A549 (cell line): ENCODE results near the gene WNT7B. TPM values are rescaled to one million over a fixed set of nuclear protein-coding genes. Genes with fewer than 3 reads are reported as not detected.

Experiments used
- ATAC-seq, 2 experiments: fragments of 200-7000 bp in 1 of 2; fragments of >200 bp in 1 of 2; cut with Nextera tagmentation in 1 of 2; cut with Tn5 transposase in 1 of 2; 3 replicates each; pipeline versions ENCODE4 v1.8.0 to v1.9.1; 2018 to 2020; ENCODE audit warnings: mild to moderate bottlenecking in 1 of 2, moderate library complexity in 1 of 2
- CTCF ChIA-PET: fragments of 300-600 bp; sonication (Branson Sonifier 250); formaldehyde crosslinking; extraction: SDS; loops from one replicate; lab custom pipeline; 2021; ENCODE audit warnings: antibody characterized with exemption, inconsistent platforms; lab: Yijun Ruan, JAX
- POLR2A ChIA-PET: fragments of 350-600 bp; formaldehyde crosslinking; extraction: SDS; loops from one replicate; lab custom pipeline; 2021; ENCODE audit warnings: antibody characterized with exemption, inconsistent platforms; lab: Yijun Ruan, JAX
- DNase-seq, 2 experiments: peaks; one replicate each; pipeline versions ENCODE4 v3.0.0 to v3.0.0-alpha.2; 2011 to 2016; ENCODE audit warnings: low read depth in 1 of 2, low spot score in 1 of 2
- FAIRE-seq: peaks from 2 replicates; lab custom pipeline; 2011; peaks lifted over from hg19 to GRCh38; lab: Jason Lieb, UNC
- H3K27ac ChIP-seq, 2 experiments: fragments of >200 bp; sonication (Bioruptor Twin); formaldehyde crosslinking; 3 replicates each; pipeline ENCODE4 v1.5.1; 2016 to 2017
- H3K4me1 ChIP-seq: fragments of >200 bp; sonication (Bioruptor Twin); formaldehyde crosslinking; 3 replicates; pipeline ENCODE4 v1.6.1; 2016
- H3K4me2 ChIP-seq: fragments of >200 bp; sonication (Bioruptor Twin); formaldehyde crosslinking; 3 replicates; pipeline ENCODE4 v1.6.1; 2016
- H3K4me3 ChIP-seq: fragments of >200 bp; sonication (Bioruptor Twin); formaldehyde crosslinking; 3 replicates; pipeline ENCODE4 v1.5.1; 2016
- H3K9me3 ChIP-seq: fragments of >200 bp; sonication (Bioruptor Twin); formaldehyde crosslinking; 3 replicates; pipeline ENCODE4 v1.6.1; 2016
- ATOH8 ChIP-seq: fragments of 250-450 bp; sonication (Bioruptor Pico); IDR thresholded peaks from 2 replicates; pipeline ENCODE4 v1.5.0; 2020; ENCODE audit warnings: low read depth, mild to moderate bottlenecking, moderate library complexity
- BCL3 ChIP-seq: fragments of >200 bp; sonication (Bioruptor Twin); formaldehyde crosslinking; IDR thresholded peaks from 3 replicates; pipeline ENCODE4 v1.6.1; 2016
- BHLHE40 ChIP-seq: IDR thresholded peaks from 2 replicates; pipeline ENCODE4 v1.6.1; 2012; ENCODE audit warnings: low read depth, low read length, inconsistent platforms
- CBX2 ChIP-seq: fragments of 200-600 bp; sonication (generic); IDR thresholded peaks from 2 replicates; pipeline ENCODE4 v1.6.1; 2016; ENCODE audit warnings: low read depth, mild to moderate bottlenecking, borderline replicate concordance
- CHD4 ChIP-seq: fragments of 200-600 bp; sonication (generic); IDR thresholded peaks from 2 replicates; pipeline ENCODE4 v1.6.1; 2016; ENCODE audit warnings: antibody characterized with exemption, mild to moderate bottlenecking, borderline replicate concordance
- CTCF ChIP-seq: fragments of >200 bp; sonication (Bioruptor Twin); formaldehyde crosslinking; IDR thresholded peaks from 3 replicates; pipeline ENCODE4 v1.5.1; 2016
- E2F6 ChIP-seq: IDR thresholded peaks from 2 replicates; pipeline ENCODE4 v1.6.1; 2012; ENCODE audit warnings: low read depth, borderline replicate concordance
- EHF ChIP-seq: fragments of 250-450 bp; sonication (Bioruptor Pico); IDR thresholded peaks from 2 replicates; pipeline ENCODE4 v1.5.0; 2020; ENCODE audit warnings: mild to moderate bottlenecking
- ESRRA ChIP-seq: fragments of 150-350 bp; IDR thresholded peaks from 2 replicates; pipeline ENCODE4 v1.6.1; 2014; ENCODE audit warnings: mild to moderate bottlenecking, low read length, borderline replicate concordance
- FOSB ChIP-seq: fragments of 250-450 bp; sonication (Bioruptor Pico); IDR thresholded peaks from 2 replicates; pipeline ENCODE4 v1.5.0; 2020; ENCODE audit warnings: mild to moderate bottlenecking, moderate library complexity
- GATA3 ChIP-seq: IDR thresholded peaks from 2 replicates; pipeline ENCODE4 v1.6.1; 2012; ENCODE audit warnings: borderline replicate concordance
- HES2 ChIP-seq: fragments of >200 bp; sonication (Bioruptor Twin); formaldehyde crosslinking; IDR thresholded peaks from 2 replicates; pipeline ENCODE4 v1.6.1; 2016
- HMGXB4 ChIP-seq: fragments of 250-450 bp; sonication (Bioruptor Pico); IDR thresholded peaks from 2 replicates; pipeline ENCODE4 v1.5.0; 2021; ENCODE audit warnings: mild to moderate bottlenecking, moderate library complexity, borderline replicate concordance
- HOXB13 ChIP-seq: fragments of 250-450 bp; sonication (Bioruptor Pico); IDR thresholded peaks from 2 replicates; pipeline ENCODE4 v1.5.0; 2020; ENCODE audit warnings: low read depth, mild to moderate bottlenecking, moderate library complexity
- HOXB5 ChIP-seq: fragments of 250-450 bp; sonication (Bioruptor Pico); IDR thresholded peaks from 2 replicates; pipeline ENCODE4 v1.5.0; 2020; ENCODE audit warnings: mild to moderate bottlenecking, moderate library complexity
- JUN ChIP-seq, 2 experiments: fragments of >200 bp; sonication (Bioruptor Twin); formaldehyde crosslinking; IDR thresholded peaks; 2 replicates in 1 of 2; 3 replicates in 1 of 2; pipeline ENCODE4 v1.6.1; 2016 to 2017
- NR3C1 ChIP-seq: fragments of >200 bp; sonication (Bioruptor Twin); formaldehyde crosslinking; IDR thresholded peaks from 3 replicates; pipeline ENCODE4 v1.6.1; 2017
- POLR2A ChIP-seq: IDR thresholded peaks from 2 replicates; pipeline ENCODE4 v1.6.1; 2012; ENCODE audit warnings: mild to moderate bottlenecking, low read length
- RAD21 ChIP-seq, 2 experiments: fragments of >200 bp in 1 of 2; sonication (Bioruptor Twin) in 1 of 2; formaldehyde crosslinking in 1 of 2; IDR thresholded peaks in 1 of 2; conservative IDR thresholded peaks in 1 of 2; 2 replicates in 1 of 2; 3 replicates in 1 of 2; pipeline ENCODE4 v1.6.1; 2012 to 2018; ENCODE audit warnings: inconsistent platforms in 1 of 2
- RARB ChIP-seq: fragments of 250-450 bp; sonication (Bioruptor Pico); IDR thresholded peaks from 2 replicates; pipeline ENCODE4 v1.8.0; 2021; ENCODE audit warnings: mild to moderate bottlenecking, moderate library complexity
- RFX5 ChIP-seq: fragments of 450-650 bp; IDR thresholded peaks from 2 replicates; pipeline ENCODE4 v1.7.1; 2014; ENCODE audit warnings: antibody characterized with exemption, mild to moderate bottlenecking, moderate library complexity
- SMC3 ChIP-seq: fragments of >200 bp; sonication (Bioruptor Twin); formaldehyde crosslinking; IDR thresholded peaks from 3 replicates; pipeline ENCODE4 v1.6.1; 2018; ENCODE audit warnings: inconsistent platforms
- TP53 ChIP-seq: fragments of 250-450 bp; sonication (Bioruptor Pico); IDR thresholded peaks from 2 replicates; pipeline ENCODE4 v1.5.0; 2021; ENCODE audit warnings: mild to moderate bottlenecking, moderate library complexity
- ZNF302 ChIP-seq: fragments of 250-450 bp; sonication (Bioruptor Pico); IDR thresholded peaks from 2 replicates; pipeline ENCODE4 v1.9.0; 2021; ENCODE audit warnings: inconsistent platforms, mild to moderate bottlenecking, moderate library complexity
- WGBS: methylation state at CpG from one replicate; pipeline ENCODE4 v1.1.6; 2017; ENCODE audit errors: missing lambda C conversion rate; 5-methylcytosine and 5-hydroxymethylcytosine counted together
- polyA plus RNA-seq, 4 experiments: library from polyadenylated mRNA; depleted of rRNA in 3 of 4; stranded (reverse); fragments of >200 nt; fragmentation: RNase III in 1 of 4; extraction: RNeasy Plus Mini Kit Qiagen cat#74134 plus additional on column Dnase treatment in 1 of 4; gene quantifications; 2 replicates in 3 of 4; 3 replicates in 1 of 4; pipeline ENCODE4 v1.2.3, GENCODE V29; 2011 to 2017

Gene WNT7B
- polyA plus RNA-seq, 2 of the 4 experiments (the other 2 are of a cell fraction): 16.9 to 80.8 TPM

- Histone ChIP-seq H3K27ac (peak overlapping the region in 1 of 2 experiments; percentile 36; a peak in 1 of 6 replicates), H3K4me2 (no peak overlapping the region), H3K4me3 (no peak overlapping the region), H3K9me3 (no peaks in the 10 kb centered on the region), H3K4me1 (peaks cover 82% of the 10 kb centered on the region)
- no peak for DNase-seq
- POLR2A ChIA-PET: no interaction called here
- CTCF ChIA-PET: no interaction called here
- WGBS: 97% methylated on average over 5 of the region's 29 CpGs
- TF ChIP-seq CTCF: no peak
- TF ChIP-seq HOXB13 (CRISPR knock-in tag): no peak
- no peak for TF ChIP-seq CBX2
- no peak for TF ChIP-seq HES2
- no peak for TF ChIP-seq BHLHE40
- no peak for TF ChIP-seq CHD4
- TF ChIP-seq RAD21 (conservative IDR thresholded peaks at IDR 0.05 in 1 of 2, IDR thresholded peaks at IDR 0.05 in 1 of 2): no peak
- no peak for TF ChIP-seq GATA3
- no peak for TF ChIP-seq SMC3
- no peak for TF ChIP-seq HOXB5
- TF ChIP-seq EHF (CRISPR knock-in tag): no peak
- TF ChIP-seq ESRRA: no peak
- no peak for TF ChIP-seq RFX5
- no peak for ATAC-seq
- FAIRE-seq: no peak
These were observed 54.3 kb downstream of the WNT7B start for GRCh38 chr22:45922661-45923060.

GRCh38 chr22:45922256-45922655 lies 54.7 kb downstream of the WNT7B start:
- POLR2A ChIA-PET: no interaction called here
- no peaks in the 10 kb centered on the region for H3K9me3 ChIP-seq
- H3K4me3 ChIP-seq: no peak overlapping the region
- FAIRE-seq (no peak), ATAC-seq (no peak), DNase-seq (no peak)
- peak overlapping the region in 1 of 2 experiments; percentile 36; a peak in 2 of 6 replicates for H3K27ac ChIP-seq
- no peak overlapping the region for H3K4me2 ChIP-seq
- no peak for TF ChIP-seq POLR2A
- no peak for TF ChIP-seq HOXB5
- TF ChIP-seq TP53: no peak
- TF ChIP-seq ATOH8 (CRISPR knock-in tag): no peak
- peak in 1 of 2 experiments; percentile 24; a peak in 1 of 5 replicates for TF ChIP-seq JUN (IDR thresholded peaks at IDR 0.05)
- CTCF ChIA-PET: interaction anchor here (1.2 kb wide), 1 partner anchor 11 kb away, joined by 6 read pairs; no protein-coding TSS in a partner anchor
- H3K4me1 ChIP-seq: peaks cover 82% of the 10 kb centered on the region
- WGBS: 86% methylated on average over 14 of the region's 15 CpGs

- H3K4me1 ChIP-seq: peaks cover 64% of the 10 kb centered on the region
- H3K9me3 ChIP-seq: peaks cover 5% of the 10 kb centered on the region; the same call in 1 of the 3 replicates
- H3K4me3 ChIP-seq: no peak overlapping the region
- peak overlapping the region; percentile 86 to 91 for H3K27ac ChIP-seq
- POLR2A ChIA-PET: no interaction called here
- CTCF ChIA-PET: interaction anchor here (0.6 to 0.9 kb wide), 2 partner anchors 8 to 22 kb away, joined by 3 read pairs; no protein-coding TSS in a partner anchor
- DNase-seq (no peak), ATAC-seq (peak; percentile 37 to 45; a peak in 5 of 6 replicates), FAIRE-seq (no peak)
- peak overlapping the region; percentile 54 for H3K4me2 ChIP-seq
- WGBS: 72% methylated on average over 5 of the region's 15 CpGs
- TF ChIP-seq HMGXB4 (CRISPR knock-in tag) (no peak), BCL3 (no peak), ATOH8 (CRISPR knock-in tag) (peak; percentile 70; the same call in 1 of the 2 replicates), RARB (no peak), NR3C1 (no peak), ZNF302 (CRISPR knock-in tag) (no peak), JUN (IDR thresholded peaks at IDR 0.05) (peak in 1 of 2 experiments; percentile 4; a peak in 1 of 5 replicates), FOSB (CRISPR knock-in tag) (no peak; the same call in 1 of the 2 replicates), HOXB13 (CRISPR knock-in tag) (peak; percentile 54; the same call in 1 of the 2 replicates), BHLHE40 (no peak), E2F6 (no peak)
These were observed 57.3 kb downstream of the WNT7B start for GRCh38 chr22:45919504-45920286.
